GM21367 (cell line): Measurements from ENCODE around the gene MAML2.

ENCODE experiments used
- ATAC-seq: cut with Tn5 transposase; IDR thresholded peaks from one replicate; pipeline ENCODE4 v1.9.1; 2021; ENCODE audit not compliant: unreplicated experiment

The MAML2 gene

GRCh38 chr11:96342961-96343711 lies at the start of gene MAML2:
TSS of gene MAML2 (minus strand) at chr11:96343195. CDS start at chr11:96341895, 1,300 bp downstream.
- ATAC-seq: peak; percentile 80

- no peak for ATAC-seq
These were observed 48.8 kb upstream of the MAML2 start for GRCh38 chr11:96391698-96392307.

GRCh38 chr11:96390488-96390792 lies 47.4 kb upstream of the MAML2 start:
- ATAC-seq: no peak

GRCh38 chr11:96389720-96390487 lies 46.9 kb upstream of the MAML2 start, which contains the start of the genes CCDC82 and JRKL:
TSS of gene CCDC82 (minus strand) at chr11:96389912. CDS start at chr11:96384747, 5,165 bp downstream.
TSS of gene JRKL (plus strand) at chr11:96390013. CDS start at chr11:96390650, 637 bp downstream.
- peak; percentile 90 for ATAC-seq

GRCh38 chr11:96388891-96389719 lies 46.1 kb upstream of the MAML2 start:
- ATAC-seq: peak; percentile 42

DNA sequence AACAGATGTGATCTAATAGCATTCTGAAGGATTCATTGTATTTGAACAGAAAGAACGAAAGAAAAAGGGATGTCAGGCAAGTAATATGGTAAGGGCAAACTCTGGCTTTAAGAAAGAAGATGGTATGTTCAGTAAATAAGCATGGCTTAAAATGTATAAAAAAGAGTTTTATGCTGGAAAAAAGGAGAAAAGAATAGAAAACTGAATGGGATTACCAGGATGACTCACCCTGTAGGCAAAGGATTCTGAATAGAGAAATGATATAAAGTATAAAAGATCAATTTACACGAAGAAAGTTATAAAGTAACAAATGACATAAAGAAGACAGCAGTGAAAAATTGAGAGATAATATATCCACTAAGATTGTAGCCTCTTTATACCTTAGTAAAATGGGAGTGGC lies 42.2 kb upstream of the MAML2 start:
- no peak for ATAC-seq

GRCh38 chr11:96384156-96384555 lies 41.2 kb upstream of the MAML2 start:
- ATAC-seq: no peak

- ATAC-seq: no peak
These were observed 33.8 kb upstream of the MAML2 start for GRCh38 chr11:96376796-96377195.

DNA sequence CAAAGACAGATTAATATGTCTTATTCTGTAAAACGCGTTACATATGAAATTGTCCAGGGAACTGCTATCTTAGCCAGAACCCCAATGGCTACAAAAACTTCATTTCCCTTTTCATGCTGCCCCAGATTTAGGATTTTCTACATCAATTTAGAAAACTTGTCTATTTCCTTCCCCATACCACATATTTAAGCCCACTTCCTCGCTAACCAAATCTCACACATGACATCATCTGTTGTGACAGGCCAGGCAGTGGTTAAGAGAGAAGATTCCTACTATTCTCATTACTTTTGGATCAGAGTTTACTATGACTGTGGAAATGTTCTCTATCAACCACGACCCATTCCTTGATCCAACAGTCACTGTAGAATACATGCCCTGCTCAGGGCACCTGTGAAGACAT lies 30.8 kb upstream of the MAML2 start:
- no peak for ATAC-seq

DNA sequence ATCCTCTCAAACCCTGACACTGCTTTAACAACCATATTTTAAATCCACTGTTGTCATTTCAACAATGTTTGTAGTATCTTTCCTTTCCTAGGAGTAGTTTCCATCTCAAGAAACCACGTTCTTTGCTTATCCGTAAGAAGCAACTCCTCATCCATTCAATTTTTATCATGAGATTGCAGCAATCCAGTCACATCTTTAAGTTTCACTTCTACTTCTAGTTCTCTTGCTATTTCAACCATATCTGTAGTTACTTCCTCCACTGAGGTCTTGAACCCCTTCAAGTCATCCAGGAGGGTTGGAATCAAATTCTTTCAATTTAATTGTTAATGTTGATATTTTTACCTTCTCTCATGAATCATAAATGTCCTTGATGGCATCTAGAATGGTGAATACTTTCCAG lies 24.3 kb upstream of the MAML2 start:
- no peak for ATAC-seq

DNA sequence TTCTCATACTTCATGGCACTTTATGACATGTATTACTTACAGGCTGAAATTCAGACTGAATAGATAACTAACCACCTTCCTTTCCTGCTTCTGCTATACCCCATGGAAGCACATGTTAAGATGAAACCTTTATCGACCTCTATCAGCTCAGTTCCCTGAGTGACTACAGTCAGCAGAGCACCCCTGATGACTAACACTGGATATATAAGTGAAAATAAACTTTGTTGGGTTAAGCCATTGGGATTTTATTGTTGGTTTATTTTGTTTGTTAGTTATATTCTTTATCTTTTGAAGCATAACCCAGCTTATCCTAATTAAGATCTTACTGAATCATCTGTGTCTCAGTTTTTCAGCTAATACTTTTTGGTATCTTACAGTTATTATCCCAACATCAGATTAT lies 23.0 kb upstream of the MAML2 start:
- ATAC-seq: no peak

DNA sequence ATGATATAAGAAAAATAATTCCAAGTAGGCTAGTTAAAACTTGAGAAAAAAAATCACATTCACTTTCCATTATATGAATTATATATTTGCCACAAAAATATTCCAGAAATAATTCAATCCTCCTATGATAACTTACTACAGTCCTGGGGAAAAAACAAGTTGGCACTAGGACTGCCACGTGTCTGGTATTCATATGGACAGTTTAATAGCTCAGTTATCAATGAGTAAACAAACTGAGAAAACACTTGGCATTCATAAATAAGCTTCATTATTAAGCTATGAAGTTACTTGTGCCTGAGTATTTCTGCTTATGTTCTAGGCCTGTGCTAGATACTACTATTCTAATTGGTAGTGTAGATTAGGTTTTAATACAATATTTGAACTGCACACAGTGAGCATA lies 22.5 kb upstream of the MAML2 start:
- no peak for ATAC-seq

DNA sequence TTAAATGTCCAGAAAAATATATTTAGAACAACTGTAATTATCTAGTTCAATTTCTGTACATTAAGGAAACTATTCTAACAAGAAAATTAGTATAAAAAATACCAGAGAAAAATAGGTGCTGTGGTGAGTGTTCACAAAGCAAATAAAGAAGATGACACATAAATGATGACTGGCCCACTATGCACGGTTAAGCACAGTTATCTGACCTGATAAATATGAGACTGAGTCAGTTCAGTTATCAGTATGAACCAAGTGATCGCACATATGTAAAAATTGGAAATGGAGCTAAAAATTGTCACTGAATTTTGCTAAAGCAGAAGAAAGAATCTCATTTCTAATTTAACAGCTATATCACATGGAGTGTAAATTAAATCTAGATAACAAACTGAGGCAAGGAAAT lies 18.8 kb upstream of the MAML2 start:
- ATAC-seq: no peak

DNA sequence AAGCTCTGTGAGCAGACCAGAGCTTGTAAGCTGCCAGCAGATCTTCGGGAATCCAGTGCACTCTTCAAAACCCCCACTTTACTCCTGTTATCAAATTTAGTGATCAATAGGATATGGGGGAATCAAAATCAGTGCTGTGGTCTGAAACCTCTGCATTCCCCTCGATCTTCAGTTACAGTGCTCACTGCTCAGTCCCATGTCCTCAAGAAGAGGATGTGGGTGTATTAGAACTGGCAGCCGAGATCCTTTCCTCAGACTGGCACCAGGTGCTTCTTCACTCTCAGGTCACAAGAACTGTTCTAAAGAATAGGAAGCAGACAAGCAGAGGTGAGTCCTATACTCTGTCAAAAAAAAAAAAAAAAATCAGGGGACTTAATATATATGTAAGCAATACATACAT lies 15.3 kb upstream of the MAML2 start:
- ATAC-seq: no peak

DNA sequence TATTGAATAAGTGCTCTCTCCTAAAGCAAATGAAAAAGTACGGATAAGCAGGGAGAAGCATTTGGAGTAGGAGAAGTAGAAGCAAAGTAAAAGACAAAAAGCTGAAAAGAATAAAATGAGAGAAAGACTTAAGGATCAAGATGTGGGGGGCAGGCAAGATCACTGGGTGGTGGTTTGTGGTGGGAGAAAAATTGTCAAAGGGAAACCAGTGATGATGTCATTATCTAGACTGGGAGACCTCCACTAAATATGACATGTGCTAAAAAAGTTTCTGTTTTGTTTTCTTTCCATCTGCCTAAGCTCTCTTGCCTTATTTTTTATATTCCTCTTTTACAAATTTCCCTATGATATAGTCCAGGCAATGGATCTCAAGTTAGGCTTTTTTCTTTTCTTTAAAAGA lies 14.8 kb upstream of the MAML2 start:
- ATAC-seq: no peak

DNA sequence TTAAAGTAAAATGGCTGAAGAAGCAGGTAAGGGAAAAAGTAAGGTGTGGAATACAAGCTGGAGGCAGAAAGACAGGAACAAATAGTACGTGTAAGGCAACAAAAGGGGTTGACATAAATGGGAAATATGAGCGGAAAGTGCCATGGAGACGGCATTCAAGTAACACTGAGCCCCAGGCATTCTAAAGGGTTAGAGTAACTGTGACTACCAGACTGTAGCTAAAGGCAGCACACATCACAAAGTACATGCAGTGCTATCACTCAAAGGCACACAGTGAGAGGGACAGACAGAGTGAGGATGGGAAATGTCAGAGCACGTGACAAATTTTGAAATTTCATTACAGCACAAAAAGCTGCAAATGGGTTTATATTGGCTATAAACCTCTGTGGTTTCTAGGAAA lies 13.9 kb upstream of the MAML2 start:
- no peak for ATAC-seq

GRCh38 chr11:96342014-96342960 lies 708 bp downstream of the MAML2 start:
- no peak for ATAC-seq

DNA sequence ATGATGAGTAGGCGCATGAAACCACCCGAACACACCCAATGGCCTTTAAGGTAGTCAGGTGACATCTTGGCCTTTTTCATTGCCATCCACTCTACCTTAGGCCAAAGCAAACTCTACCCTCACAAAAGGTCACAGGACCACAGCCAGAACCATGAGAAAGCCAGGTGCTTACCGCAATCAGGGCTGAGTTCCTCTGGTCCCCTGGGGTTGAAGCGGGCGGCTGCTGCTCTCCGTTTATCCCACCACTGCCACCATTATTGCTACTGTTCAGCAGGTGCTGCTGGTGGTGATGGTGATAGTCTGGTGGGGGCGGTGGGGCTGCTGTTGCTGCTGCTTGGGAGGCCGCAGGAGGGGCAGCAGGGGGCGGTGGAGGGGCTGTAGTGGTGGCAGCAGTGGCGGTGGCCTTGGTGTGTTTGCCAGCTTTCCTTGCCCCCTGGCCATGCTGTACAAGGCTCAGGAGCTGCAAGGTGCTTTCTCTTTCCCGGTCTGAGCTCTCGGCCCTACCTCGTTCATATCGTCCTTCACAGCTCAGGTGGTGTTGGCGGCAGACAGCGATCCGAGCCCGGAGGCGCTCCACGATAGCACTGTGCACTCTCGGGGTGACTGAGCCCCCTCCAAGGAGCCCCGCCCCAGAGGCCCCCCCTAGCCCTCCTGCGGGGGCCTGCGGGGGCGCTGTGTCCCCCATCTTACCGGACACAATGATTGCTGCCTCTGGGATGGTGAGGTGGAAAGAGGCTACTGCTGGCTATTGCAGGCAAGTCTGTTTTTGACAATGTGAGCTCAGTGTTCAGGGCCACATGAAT lies 1.6 kb downstream of the MAML2 start:
- no peak for ATAC-seq

- no peak for ATAC-seq
These were observed 2.5 kb downstream of the MAML2 start for GRCh38 chr11:96340555-96340885.
